ENCODE measurements around the gene C1RL.

GRCh38 chr12:7093892-7094291, 15.1 kb downstream of the C1RL start:
- TF ChIP-seq CTCF (conservative IDR thresholded peaks at IDR 0.05; ENCODE audit: low read depth, low read length) = no peak
- TF ChIP-seq EZH2 (IDR thresholded peaks at IDR 0.05; ENCODE audit: borderline replicate concordance, low read depth, low read length, poor library complexity, severe bottlenecking) = no peak

Measured in A673 (cell line).